CD14-positive monocyte (primary cell): ENCODE data around the gene SLC25A13. TPM values are rescaled to one million over a fixed set of nuclear protein-coding genes. Genes with fewer than 3 reads are reported as not detected.

ENCODE experiments used
- DNase-seq, 3 donors: peaks; one replicate each; pipeline ENCODE4 v3.0.0-alpha.2; 2011 to 2022
- H2AFZ ChIP-seq: 2 replicates; pipeline ENCODE4 v1.6.0; 2012; ENCODE audit warnings: mild to moderate bottlenecking, low read depth, low read length, inconsistent platforms; ENCODE audit not compliant: insufficient read depth, poor library complexity, severe bottlenecking
- H3K27ac ChIP-seq, 2 donors: 1 replicate in 1 of 2; 2 replicates in 1 of 2; pipeline ENCODE4 v1.5.1; 2012 to 2013; ENCODE audit warnings: low read length in 2 of 2, control low read depth in 1 of 2, inconsistent platforms in 1 of 2, low read depth in 1 of 2, mild to moderate bottlenecking in 1 of 2
- H3K27me3 ChIP-seq, 2 donors: one replicate each; pipeline versions ENCODE4 v1.6.0 to v1.6.1; 2011 to 2013; ENCODE audit warnings: low read length in 2 of 2; ENCODE audit not compliant: control insufficient read depth in 2 of 2, insufficient read depth in 2 of 2
- H3K36me3 ChIP-seq, 2 donors: replicated peaks in 1 of 2; 1 replicate in 1 of 2; 2 replicates in 1 of 2; pipeline versions ENCODE4 v1.5.1 to v1.6.1; 2012 to 2013; ENCODE audit warnings: low read length in 2 of 2, control low read depth in 1 of 2, inconsistent platforms in 1 of 2, mild to moderate bottlenecking in 1 of 2; ENCODE audit not compliant: insufficient read depth in 2 of 2, control insufficient read depth in 1 of 2
- H3K4me1 ChIP-seq, 2 donors: 1 replicate in 1 of 2; 2 replicates in 1 of 2; pipeline versions ENCODE4 v1.5.1 to v1.6.1; 2012 to 2013; ENCODE audit warnings: low read length in 2 of 2, control low read depth in 1 of 2, inconsistent platforms in 1 of 2, mild to moderate bottlenecking in 1 of 2, moderate library complexity in 1 of 2; ENCODE audit not compliant: insufficient read depth in 2 of 2, control insufficient read depth in 1 of 2
- H3K4me2 ChIP-seq: replicated peaks from 2 replicates; pipeline ENCODE3; 2012; ENCODE audit warnings: low read length, moderate library complexity, mild to moderate bottlenecking; ENCODE audit not compliant: poor library complexity, severe bottlenecking; ENCODE audit errors: extremely low read depth
- H3K4me3 ChIP-seq, 3 experiments: fragments of 200-600 bp in 1 of 3; sonication (generic) in 1 of 3; replicated peaks in 1 of 3; 1 replicate in 2 of 3; 2 replicates in 1 of 3; pipeline ENCODE4 v1.5.1; 2011 to 2013; ENCODE audit warnings: low read length in 3 of 3, mild to moderate bottlenecking in 3 of 3, control low read depth in 2 of 3, low read depth in 2 of 3, inconsistent platforms in 1 of 3, moderate library complexity in 1 of 3
- H3K79me2 ChIP-seq: 2 replicates; pipeline ENCODE4 v1.6.0; 2012; ENCODE audit warnings: mild to moderate bottlenecking, control low read depth, inconsistent platforms, low read length, moderate library complexity; ENCODE audit not compliant: insufficient read depth
- H3K9ac ChIP-seq: 2 replicates; pipeline ENCODE4 v1.6.0; 2017; ENCODE audit warnings: low read length, mild to moderate bottlenecking; ENCODE audit not compliant: insufficient read depth, poor library complexity, severe bottlenecking
- H3K9me3 ChIP-seq, 2 donors: replicated peaks in 1 of 2; 1 replicate in 1 of 2; 2 replicates in 1 of 2; pipeline versions ENCODE4 v1.5.1 to v1.6.1; 2012 to 2013; ENCODE audit warnings: low read length in 2 of 2, control low read depth in 1 of 2; ENCODE audit not compliant: control insufficient read depth in 1 of 2, insufficient read depth in 1 of 2
- H4K20me1 ChIP-seq: 2 replicates; pipeline ENCODE4 v1.6.0; 2012; ENCODE audit warnings: mild to moderate bottlenecking, low read length, control low read depth, moderate library complexity; ENCODE audit not compliant: insufficient read depth
- H3K27ac Mint-ChIP-seq, 7 donors: one replicate each; pipeline ENCODE4 v1.8.0; 2020; ENCODE audit warnings: mild to moderate bottlenecking in 7 of 7, mixed read lengths in 7 of 7, moderate library complexity in 6 of 7, inconsistent platforms in 2 of 7
- H3K27me3 Mint-ChIP-seq, 3 donors: one replicate each; pipeline ENCODE4 v1.8.0; 2021 to 2022; ENCODE audit warnings: low read depth in 3 of 3, mild to moderate bottlenecking in 3 of 3, mixed read lengths in 3 of 3, moderate library complexity in 3 of 3, inconsistent platforms in 1 of 3
- H3K36me3 Mint-ChIP-seq, 2 donors: one replicate each; pipeline ENCODE4 v1.8.0; 2020; ENCODE audit warnings: mixed read lengths in 2 of 2, inconsistent platforms in 1 of 2, mild to moderate bottlenecking in 1 of 2
- H3K4me1 Mint-ChIP-seq: one replicate; pipeline ENCODE4 v1.8.0; 2020; ENCODE audit warnings: mild to moderate bottlenecking, mixed read lengths
- H3K4me3 Mint-ChIP-seq, 2 donors: one replicate each; pipeline ENCODE4 v1.8.0; 2020; ENCODE audit warnings: mild to moderate bottlenecking in 2 of 2, mixed read lengths in 2 of 2, moderate library complexity in 1 of 2
- H3K9me3 Mint-ChIP-seq, 7 donors: one replicate each; pipeline ENCODE4 v1.8.0; 2020 to 2022; ENCODE audit warnings: mixed read lengths in 7 of 7, mild to moderate bottlenecking in 6 of 7, moderate library complexity in 6 of 7, inconsistent platforms in 2 of 7
- CTCF ChIP-seq: fragments of 200-600 bp; IDR thresholded peaks from one replicate; pipeline ENCODE4 v1.8.0; 2022; ENCODE audit warnings: antibody characterized with exemption, mild to moderate bottlenecking
- WGBS: methylation state at CpG from one replicate; pipeline ENCODE4 v1.1.5; 2013; ENCODE audit warnings: missing lambda C conversion rate; ENCODE audit not compliant: insufficient coverage; 5-methylcytosine and 5-hydroxymethylcytosine counted together
- intact Hi-C, 2 donors: fragments of 100-400 bp; cut with micrococcal nuclease; formaldehyde crosslinking; loops; one replicate each; pipeline versions ENCODE4 v1.15.0 to v1.15.1; 2023
- polyA plus RNA-seq, 3 donors: library from polyadenylated mRNA; depleted of rRNA in 1 of 3; unstranded in 2 of 3; stranded (reverse) in 1 of 3; fragments of 300-500 nt in 2 of 3; fragments of >200 nt in 1 of 3; fragmentation: Illumina TruSeq in 2 of 3; gene quantifications; 1 replicate in 2 of 3; 2 replicates in 1 of 3; pipeline ENCODE4 v1.2.3, GENCODE V29; 2012 to 2021

SLC25A13 gene
- polyA plus RNA-seq, 3 donors: 12.7 to 15.7 (median 14.4) TPM

- no peak for DNase-seq
- no peak overlapping the region for H3K4me2 ChIP-seq
- no peaks in the 10 kb centered on the region for H3K9me3 ChIP-seq
- H3K4me1 Mint-ChIP-seq: peaks cover 43% of the 10 kb centered on the region
- H3K4me1 ChIP-seq: peaks cover 16 to 28% of the 10 kb centered on the region in 2 donors
- H3K9ac ChIP-seq: no peak overlapping the region
- no peak overlapping the region for H3K4me3 Mint-ChIP-seq
- peaks cover 100% of the 10 kb centered on the region for H4K20me1 ChIP-seq
- TF ChIP-seq CTCF: no peak
- no peaks in the 10 kb centered on the region for H3K27me3 ChIP-seq
- H3K27ac Mint-ChIP-seq: no peak overlapping the region
- H3K4me3 ChIP-seq: no peak overlapping the region
- H3K79me2 ChIP-seq: peaks cover 74% of the 10 kb centered on the region
- no peaks in the 10 kb centered on the region for H3K27me3 Mint-ChIP-seq
- H3K27ac ChIP-seq: no peak overlapping the region
- peaks cover 9 to 29% of the 10 kb centered on the region in 2 donors for H3K36me3 Mint-ChIP-seq
- intact Hi-C loops: no loop called here
- no peak overlapping the region for H2AFZ ChIP-seq
- no peaks in the 10 kb centered on the region for H3K9me3 Mint-ChIP-seq
- peaks cover 0 to 9% of the 10 kb centered on the region in 2 donors for H3K36me3 ChIP-seq
These were observed 13.0 kb downstream of the SLC25A13 start for GRCh38 chr7:96308950-96309263.

GRCh38 chr7:96308253-96308949 lies 13.5 kb downstream of the SLC25A13 start:
- Mint-ChIP-seq H3K27ac (peak overlapping the region in 3 of 7 donors; percentile 28 to 40 (median 38)), H3K27me3 (no peaks in the 10 kb centered on the region), H3K36me3 (peaks cover 9 to 29% of the 10 kb centered on the region in 2 donors), H3K9me3 (no peaks in the 10 kb centered on the region), H3K4me1 (peaks cover 42% of the 10 kb centered on the region), H3K4me3 (no peak overlapping the region)
- Histone ChIP-seq H3K9ac (no peak overlapping the region), H4K20me1 (peaks cover 100% of the 10 kb centered on the region), H3K4me1 (peaks cover 16 to 27% of the 10 kb centered on the region in 2 donors), H2AFZ (no peak overlapping the region), H3K27me3 (no peaks in the 10 kb centered on the region), H3K79me2 (peaks cover 74% of the 10 kb centered on the region), H3K27ac (no peak overlapping the region), H3K4me2 (no peak overlapping the region), H3K9me3 (no peaks in the 10 kb centered on the region), H3K36me3 (peaks cover 0 to 9% of the 10 kb centered on the region in 2 donors), H3K4me3 (no peak overlapping the region)
- no peak for DNase-seq
- WGBS: no CpG with 5 or more reads among the region's 4 CpGs
- intact Hi-C loops: no loop called here
- TF ChIP-seq CTCF: no peak
